Skeletal muscle cell (primary cell): ENCODE data around the gene SHMT2.

Source experiments
- DNase-seq: peaks from one replicate; pipeline ENCODE4 v3.0.0-alpha.2; 2010; ENCODE audit warnings: low read depth
- H3K4me3 ChIP-seq: 2 replicates; pipeline ENCODE4 v1.5.1; 2011; ENCODE audit warnings: low read depth, mild to moderate bottlenecking, control low read depth, low read length, moderate library complexity

Gene SHMT2

DNA sequence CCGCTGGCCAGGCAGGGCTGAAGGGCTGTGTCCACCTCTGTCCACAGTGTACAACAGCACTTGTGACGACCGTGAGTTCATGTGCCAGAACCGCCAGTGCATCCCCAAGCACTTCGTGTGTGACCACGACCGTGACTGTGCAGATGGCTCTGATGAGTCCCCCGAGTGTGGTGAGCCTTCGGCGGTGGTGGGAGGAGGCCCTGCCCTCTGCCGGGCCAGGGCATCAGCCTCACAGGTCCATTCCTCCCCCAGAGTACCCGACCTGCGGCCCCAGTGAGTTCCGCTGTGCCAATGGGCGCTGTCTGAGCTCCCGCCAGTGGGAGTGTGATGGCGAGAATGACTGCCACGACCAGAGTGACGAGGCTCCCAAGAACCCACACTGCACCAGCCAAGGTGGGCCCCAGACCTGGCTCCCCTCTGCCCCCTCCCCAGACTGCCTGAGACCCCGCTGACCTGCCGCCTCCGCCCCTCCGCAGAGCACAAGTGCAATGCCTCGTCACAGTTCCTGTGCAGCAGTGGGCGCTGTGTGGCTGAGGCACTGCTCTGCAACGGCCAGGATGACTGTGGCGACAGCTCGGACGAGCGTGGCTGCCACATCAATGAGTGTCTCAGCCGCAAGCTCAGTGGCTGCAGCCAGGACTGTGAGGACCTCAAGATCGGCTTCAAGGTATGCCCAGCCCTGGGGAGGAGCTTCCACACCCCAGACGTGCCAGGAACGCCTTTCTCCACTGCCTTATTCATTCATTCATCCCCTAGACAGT lies 33.7 kb upstream of the SHMT2 start:
- H3K4me3 ChIP-seq = no peak overlapping the region
- no peak for DNase-seq

DNA sequence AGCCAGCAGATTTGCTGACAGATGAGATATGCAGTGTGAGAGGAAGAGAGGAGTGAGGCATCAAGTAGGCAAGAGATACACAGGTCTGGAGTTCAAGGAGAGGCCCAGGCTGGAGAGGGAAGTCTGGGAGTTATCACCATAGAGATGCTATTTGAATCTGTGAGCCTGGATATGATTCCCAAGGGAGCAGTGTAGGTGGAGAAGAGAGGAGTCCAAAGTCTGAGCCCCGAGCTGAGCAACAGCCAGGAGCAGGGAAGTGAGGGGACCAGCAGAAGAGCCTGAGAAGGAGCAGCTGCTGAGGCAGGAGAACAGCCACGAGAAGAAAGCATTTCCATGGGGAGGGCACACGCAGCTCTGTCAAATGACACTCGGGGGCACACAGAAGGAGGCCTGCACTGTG lies 33.1 kb upstream of the SHMT2 start:
- H3K4me3 ChIP-seq = no peak overlapping the region
- DNase-seq = no peak

DNA sequence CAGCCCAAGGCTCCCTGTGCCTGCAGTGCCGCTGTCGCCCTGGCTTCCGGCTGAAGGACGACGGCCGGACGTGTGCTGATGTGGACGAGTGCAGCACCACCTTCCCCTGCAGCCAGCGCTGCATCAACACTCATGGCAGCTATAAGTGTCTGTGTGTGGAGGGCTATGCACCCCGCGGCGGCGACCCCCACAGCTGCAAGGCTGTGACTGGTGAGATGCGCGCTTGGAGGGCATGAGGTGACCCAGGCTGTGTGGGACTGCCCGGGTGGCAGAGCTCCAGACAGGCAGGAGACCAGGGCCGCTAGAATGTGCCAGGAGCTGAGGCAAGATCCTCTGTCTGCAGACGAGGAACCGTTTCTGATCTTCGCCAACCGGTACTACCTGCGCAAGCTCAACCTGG lies 32.6 kb upstream of the SHMT2 start:
- DNase-seq = no peak
- H3K4me3 ChIP-seq = no peak overlapping the region

DNA sequence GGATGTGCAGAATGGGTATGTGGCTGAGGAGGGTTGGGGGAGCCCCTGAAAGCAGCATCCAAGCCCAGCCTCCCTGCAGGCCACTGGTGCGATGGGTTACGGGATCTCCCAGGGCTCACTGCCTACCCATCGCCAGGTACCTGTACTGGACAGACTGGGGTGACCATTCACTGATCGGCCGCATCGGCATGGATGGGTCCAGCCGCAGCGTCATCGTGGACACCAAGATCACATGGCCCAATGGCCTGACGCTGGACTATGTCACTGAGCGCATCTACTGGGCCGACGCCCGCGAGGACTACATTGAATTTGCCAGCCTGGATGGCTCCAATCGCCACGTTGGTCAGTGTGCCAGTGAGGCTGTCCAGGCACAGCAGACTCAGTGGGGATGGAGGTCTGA lies 31.2 kb upstream of the SHMT2 start:
- no peak for DNase-seq
- no peak overlapping the region for H3K4me3 ChIP-seq

DNA sequence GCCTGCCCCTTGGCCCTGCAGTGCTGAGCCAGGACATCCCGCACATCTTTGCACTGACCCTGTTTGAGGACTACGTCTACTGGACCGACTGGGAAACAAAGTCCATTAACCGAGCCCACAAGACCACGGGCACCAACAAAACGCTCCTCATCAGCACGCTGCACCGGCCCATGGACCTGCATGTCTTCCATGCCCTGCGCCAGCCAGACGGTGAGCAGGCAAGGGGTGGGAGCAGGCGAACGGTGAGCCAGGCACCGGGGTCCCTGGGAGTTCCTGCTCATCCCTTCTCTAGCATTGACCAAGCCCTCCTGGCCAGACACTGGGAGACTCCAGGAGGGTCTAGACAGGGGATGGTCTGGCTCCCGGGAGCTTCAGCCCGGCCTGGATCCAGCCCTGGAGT lies 30.3 kb upstream of the SHMT2 start:
- H3K4me3 ChIP-seq = no peak overlapping the region

DNA sequence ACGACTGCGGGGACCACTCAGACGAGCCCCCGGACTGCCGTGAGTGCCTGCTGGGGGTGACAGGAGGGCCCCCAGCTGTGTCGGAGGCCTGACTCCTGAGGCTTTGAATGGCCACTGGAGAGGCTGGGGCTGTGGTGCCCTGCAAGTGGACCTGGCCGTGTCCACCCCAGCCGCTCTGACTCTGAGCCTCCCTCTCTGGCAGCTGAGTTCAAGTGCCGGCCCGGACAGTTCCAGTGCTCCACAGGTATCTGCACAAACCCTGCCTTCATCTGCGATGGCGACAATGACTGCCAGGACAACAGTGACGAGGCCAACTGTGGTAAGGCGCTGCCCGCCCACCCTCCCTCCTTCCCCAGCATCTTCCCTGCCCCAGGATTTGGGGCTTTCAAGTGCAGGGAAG lies 29.0 kb upstream of the SHMT2 start:
- DNase-seq = no peak
- no peak overlapping the region for H3K4me3 ChIP-seq

More for the DNA sequence above, 30.3 kb upstream of the SHMT2 start:
- DNase-seq = no peak

DNA sequence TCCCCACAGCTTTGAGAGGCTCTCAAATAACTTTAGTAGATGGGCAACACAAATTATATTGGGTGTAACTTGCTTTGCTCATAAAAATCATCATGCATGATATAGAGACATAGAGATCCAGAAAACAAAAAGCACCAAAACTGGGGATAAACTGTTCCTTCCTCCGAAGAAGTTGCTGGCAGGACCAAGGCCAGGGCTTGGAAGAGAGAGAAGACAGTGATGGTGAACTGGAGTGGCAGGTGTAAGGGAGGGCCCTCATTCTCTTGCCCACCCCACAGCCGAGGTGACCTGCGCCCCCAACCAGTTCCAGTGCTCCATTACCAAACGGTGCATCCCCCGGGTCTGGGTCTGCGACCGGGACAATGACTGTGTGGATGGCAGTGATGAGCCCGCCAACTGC lies 28.3 kb upstream of the SHMT2 start:
- H3K4me3 ChIP-seq = no peak overlapping the region
- DNase-seq = no peak

DNA sequence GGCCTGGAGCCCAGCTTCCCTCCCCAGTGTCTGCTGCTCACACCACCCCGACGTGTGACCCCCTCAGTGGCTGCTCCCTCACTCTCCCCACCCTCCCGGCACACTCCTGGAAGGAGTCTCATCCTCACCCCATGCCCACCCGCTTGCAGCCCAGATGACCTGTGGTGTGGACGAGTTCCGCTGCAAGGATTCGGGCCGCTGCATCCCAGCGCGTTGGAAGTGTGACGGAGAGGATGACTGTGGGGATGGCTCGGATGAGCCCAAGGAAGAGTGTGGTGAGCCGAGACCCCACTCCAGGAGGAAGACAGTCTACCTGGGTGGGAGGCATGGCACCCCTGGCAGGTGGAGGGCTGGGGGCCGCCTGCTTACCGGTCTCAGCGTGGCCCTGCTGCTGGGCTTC lies 27.9 kb upstream of the SHMT2 start:
- H3K4me3 ChIP-seq = no peak overlapping the region
- no peak for DNase-seq

DNA sequence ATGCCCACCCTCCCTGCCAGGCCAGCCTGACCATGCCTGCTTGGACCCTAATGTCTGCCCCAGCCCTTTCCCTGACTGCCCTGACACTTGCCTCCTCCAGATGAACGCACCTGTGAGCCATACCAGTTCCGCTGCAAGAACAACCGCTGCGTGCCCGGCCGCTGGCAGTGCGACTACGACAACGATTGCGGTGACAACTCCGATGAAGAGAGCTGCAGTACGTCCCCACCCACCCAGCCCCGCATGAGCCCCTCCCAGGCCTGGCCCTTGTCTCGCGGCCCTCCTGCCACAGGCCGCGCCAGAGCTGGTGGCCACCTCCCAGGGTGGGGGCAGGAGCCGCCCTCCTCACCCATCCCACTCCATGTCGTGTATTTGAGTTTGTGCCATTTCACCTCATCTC lies 27.2 kb upstream of the SHMT2 start:
- DNase-seq = no peak
- no peak overlapping the region for H3K4me3 ChIP-seq

DNA sequence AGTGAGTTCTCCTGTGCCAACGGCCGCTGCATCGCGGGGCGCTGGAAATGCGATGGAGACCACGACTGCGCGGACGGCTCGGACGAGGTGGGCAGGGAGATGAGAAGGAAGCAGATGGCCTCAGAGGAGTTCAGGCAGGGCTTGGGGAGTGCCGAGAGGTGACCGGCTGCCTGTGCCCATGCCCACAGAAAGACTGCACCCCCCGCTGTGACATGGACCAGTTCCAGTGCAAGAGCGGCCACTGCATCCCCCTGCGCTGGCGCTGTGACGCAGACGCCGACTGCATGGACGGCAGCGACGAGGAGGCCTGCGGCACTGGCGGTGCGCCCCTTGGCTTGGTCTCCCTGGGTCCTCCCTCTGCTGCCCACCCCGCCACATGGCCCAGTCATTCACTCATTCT lies 26.3 kb upstream of the SHMT2 start:
- no peak overlapping the region for H3K4me3 ChIP-seq
- no peak for DNase-seq

DNA sequence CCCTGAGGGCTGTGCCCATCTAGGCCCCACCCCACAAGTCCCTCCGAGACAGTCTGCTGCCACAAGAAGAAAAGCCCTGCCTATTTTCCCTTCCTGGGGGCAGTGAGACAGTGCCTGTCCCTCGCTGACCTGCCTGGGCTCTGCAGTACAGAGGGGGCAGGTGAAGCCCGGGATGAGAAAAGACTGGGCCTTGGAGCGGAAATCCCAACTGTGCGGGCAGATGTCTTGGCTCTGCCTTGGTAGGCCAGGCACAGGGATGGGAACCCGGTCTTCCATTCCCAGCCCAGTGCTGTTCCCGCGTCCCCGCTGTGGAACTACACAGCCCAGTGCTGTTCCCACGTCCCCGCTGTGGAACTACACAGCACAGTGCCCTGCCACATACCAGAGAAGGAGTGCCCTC lies 25.7 kb upstream of the SHMT2 start:
- DNase-seq = no peak
- no peak overlapping the region for H3K4me3 ChIP-seq

DNA sequence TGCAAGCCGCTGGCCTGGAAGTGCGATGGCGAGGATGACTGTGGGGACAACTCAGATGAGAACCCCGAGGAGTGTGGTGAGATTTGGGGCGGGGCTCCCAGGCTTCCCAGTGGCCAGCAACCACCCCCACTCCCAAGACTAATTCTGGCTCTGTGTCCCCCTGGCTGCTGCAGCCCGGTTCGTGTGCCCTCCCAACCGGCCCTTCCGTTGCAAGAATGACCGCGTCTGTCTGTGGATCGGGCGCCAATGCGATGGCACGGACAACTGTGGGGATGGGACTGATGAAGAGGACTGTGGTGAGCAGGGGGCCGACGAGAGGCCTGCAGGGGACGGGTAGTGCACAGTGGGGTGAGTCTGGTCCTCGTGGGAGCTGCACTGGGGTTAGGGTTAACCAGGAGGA lies 25.1 kb upstream of the SHMT2 start:
- H3K4me3 ChIP-seq = no peak overlapping the region
- no peak for DNase-seq

DNA sequence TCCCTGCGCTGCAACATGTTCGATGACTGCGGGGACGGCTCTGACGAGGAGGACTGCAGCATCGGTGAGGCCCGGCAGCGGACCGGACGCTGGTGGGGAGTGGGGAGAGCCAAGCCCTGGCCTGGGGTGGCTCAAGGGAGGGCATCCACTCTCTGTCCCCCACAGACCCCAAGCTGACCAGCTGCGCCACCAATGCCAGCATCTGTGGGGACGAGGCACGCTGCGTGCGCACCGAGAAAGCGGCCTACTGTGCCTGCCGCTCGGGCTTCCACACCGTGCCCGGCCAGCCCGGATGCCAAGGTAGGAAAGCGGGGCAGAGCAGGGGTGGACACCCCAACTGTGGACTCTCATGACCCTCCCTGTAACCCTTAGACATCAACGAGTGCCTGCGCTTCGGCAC lies 24.3 kb upstream of the SHMT2 start:
- H3K4me3 ChIP-seq = no peak overlapping the region
- DNase-seq = no peak

DNA sequence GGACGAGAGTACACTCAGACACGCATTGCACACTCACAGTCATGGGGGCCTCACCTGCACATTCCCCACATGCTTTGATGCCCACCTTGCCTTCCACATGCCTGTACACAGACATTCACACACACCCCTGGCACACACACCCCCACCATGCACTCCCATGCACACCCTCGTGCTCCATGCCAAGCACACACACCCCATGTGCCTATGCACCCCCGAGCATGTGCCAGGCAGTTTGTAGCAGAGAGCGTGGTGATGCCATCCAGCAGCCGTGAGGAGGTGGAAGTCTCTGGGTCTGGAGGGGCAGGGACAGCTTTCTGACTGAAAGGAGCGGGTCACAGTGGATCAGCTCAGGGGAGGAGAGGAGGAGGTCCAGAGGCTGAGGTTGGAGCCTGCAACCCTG lies 23.6 kb upstream of the SHMT2 start:
- no peak overlapping the region for H3K4me3 ChIP-seq
- DNase-seq = no peak

DNA sequence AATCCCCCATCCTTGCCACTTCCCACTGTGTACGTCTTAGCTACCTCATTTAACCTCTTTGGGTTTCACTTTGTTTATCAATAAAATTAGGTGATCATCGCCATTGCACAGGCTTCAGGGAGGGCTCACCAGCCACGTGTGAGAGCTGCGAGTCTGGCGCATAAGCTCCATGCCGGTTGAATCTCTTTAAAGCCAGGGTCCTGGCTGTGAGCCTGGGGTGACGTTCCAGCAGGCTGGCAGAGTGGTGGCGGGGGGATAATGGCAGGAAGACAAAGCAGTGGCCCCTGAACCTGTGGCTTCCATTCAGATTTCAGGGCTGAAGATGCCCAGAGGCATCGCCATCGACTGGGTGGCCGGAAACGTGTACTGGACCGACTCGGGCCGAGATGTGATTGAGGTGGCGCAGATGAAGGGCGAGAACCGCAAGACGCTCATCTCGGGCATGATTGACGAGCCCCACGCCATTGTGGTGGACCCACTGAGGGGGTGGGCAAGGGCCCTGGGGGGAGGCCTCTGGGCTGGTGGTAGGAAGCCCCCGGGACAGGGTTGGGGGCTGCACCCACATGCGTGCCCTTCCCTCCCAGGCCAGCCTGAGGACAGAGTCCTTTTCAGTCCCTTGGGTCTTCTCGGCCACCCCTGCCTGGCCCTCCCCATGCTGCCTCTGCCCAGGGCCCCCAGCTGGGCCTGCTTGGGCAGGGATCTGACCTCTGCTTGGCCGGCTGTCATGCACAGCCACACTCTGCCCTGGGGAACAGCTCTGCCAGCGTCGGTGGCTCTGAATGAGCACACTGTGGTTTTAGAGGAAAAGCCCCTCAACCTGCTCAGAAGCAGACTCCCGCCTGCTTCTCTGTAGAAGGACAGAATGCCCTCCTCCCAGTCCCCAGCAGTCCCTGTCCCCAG lies 21.5 kb upstream of the SHMT2 start:
- H3K4me3 ChIP-seq = no peak overlapping the region

DNA sequence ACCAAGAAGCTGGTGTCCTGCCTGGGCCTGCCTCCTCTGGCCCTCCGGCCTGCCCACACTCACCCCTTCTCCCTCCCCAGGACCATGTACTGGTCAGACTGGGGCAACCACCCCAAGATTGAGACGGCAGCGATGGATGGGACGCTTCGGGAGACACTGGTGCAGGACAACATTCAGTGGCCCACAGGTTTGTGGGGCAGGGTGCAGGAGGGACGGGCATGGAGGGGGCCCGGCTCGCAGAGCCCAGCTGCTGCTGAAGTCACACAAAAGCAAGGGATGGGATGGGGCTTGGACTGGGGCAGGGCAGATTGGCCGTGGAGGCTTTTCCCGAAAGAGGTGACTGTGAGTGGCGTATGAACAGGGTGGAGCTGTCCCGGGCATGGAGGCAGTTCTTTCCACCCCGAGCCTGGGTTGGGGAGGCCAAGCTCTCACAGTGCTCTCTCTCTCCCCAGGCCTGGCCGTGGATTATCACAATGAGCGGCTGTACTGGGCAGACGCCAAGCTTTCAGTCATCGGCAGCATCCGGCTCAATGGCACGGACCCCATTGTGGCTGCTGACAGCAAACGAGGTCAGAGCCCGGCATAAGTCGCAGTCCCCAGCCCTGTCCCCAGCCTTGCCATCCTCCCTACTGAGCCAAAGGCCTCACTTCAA lies 20.8 kb upstream of the SHMT2 start:
- DNase-seq = no peak

More for the DNA sequence above, 21.5 kb upstream of the SHMT2 start:
- no peak for DNase-seq

DNA sequence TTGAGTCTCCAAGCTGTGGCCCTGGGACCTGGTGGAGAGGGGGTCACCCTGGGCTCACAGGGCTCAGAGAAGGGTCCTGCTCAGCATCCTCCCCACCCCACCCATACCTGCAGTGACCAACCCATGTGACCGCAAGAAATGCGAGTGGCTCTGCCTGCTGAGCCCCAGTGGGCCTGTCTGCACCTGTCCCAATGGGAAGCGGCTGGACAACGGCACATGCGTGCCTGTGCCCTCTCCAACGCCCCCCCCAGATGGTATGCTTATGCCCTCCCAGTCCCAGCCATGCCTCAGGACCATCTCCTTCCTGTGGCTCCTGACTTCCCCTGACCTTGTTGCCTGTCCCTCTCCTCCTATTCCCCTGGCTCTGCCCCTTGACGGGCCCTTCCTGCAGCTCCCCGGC lies 19.6 kb upstream of the SHMT2 start:
- H3K4me3 ChIP-seq = no peak overlapping the region
- no peak for DNase-seq

More for the DNA sequence above, 20.8 kb upstream of the SHMT2 start:
- H3K4me3 ChIP-seq = no peak overlapping the region

DNA sequence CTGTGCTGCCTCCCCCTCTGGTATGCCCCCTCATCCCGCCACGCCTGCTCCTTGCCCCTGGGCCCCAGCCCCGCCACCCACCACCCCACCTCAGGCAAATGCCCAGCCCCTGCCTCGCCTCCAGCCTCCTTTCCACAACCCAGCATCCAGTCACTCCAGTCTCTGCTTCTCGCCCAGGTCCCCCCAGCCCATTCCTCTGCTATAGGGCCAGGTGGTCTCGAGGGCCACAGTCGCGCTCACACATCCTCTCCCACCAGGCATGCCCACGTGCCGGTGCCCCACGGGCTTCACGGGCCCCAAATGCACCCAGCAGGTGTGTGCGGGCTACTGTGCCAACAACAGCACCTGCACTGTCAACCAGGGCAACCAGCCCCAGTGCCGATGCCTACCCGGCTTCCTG lies 19.1 kb upstream of the SHMT2 start:
- no peak overlapping the region for H3K4me3 ChIP-seq
- DNase-seq = no peak

DNA sequence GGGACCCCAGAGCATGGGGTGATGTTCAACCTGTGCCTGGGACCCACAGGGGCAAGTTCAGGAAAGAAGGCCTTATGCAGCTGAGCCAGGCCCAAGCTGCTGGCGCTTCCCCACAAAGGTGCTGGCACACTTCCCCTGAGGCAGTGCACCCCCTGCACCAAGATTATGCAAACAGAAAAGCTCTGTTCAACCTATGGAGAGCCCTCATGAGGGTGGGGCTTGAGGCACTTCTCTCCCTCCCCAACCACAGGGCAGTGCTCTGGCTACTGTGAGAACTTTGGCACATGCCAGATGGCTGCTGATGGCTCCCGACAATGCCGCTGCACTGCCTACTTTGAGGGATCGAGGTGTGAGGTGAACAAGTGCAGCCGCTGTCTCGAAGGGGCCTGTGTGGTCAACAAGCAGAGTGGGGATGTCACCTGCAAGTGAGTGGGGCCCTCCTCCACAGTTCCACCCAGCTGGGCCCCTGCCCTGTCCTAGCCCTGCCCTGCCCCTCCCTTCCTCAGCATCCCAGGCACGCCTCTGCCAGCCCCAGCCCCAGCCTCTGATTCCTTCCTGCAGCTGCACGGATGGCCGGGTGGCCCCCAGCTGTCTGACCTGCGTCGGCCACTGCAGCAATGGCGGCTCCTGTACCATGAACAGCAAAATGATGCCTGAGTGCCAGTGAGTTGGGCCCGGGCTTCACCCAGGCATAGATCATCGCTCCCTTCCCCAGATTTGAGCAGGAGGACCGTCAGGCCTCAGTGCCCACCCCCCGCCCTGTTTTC lies 18.4 kb upstream of the SHMT2 start:
- no peak for DNase-seq
- H3K4me3 ChIP-seq = no peak overlapping the region
